Measurements from ENCODE around the gene DPY19L1.

The DPY19L1 gene

GRCh38 chr7:34904987-34905386 is 132.3 kb downstream of the DPY19L1 start:
- TF ChIP-seq TAF1 (IDR thresholded peaks at IDR 0.05; ENCODE audit: borderline replicate concordance, insufficient read depth, low read length) (no peak), REST (IDR thresholded peaks at IDR 0.05; ENCODE audit: insufficient read depth in 1 of 2, low read depth in 2 of 2, low read length in 2 of 2) (no peak), SIN3A (IDR thresholded peaks at IDR 0.05; ENCODE audit: borderline replicate concordance, insufficient read depth, low read length) (no peak), POLR2AphosphoS5 (IDR thresholded peaks at IDR 0.05; ENCODE audit: low read depth, low read length) (no peak), FOXP2 (optimal IDR thresholded peaks at IDR 0.05; ENCODE audit: borderline replicate concordance, extremely low read depth, extremely low read length, insufficient read depth) (no peak)

- TF ChIP-seq POLR2AphosphoS5 (IDR thresholded peaks at IDR 0.05; ENCODE audit: low read depth, low read length), result no peak
- TF ChIP-seq TAF1 (IDR thresholded peaks at IDR 0.05; ENCODE audit: borderline replicate concordance, insufficient read depth, low read length), result no peak
- TF ChIP-seq SIN3A (IDR thresholded peaks at IDR 0.05; ENCODE audit: borderline replicate concordance, insufficient read depth, low read length), result no peak
- TF ChIP-seq REST (IDR thresholded peaks at IDR 0.05; ENCODE audit: insufficient read depth in 1 of 2, low read depth in 2 of 2, low read length in 2 of 2), result no peak
- no peak for TF ChIP-seq FOXP2 (optimal IDR thresholded peaks at IDR 0.05; ENCODE audit: borderline replicate concordance, extremely low read depth, extremely low read length, insufficient read depth)
Observed at GRCh38 chr7:34902182-34902581, 135.1 kb downstream of the DPY19L1 start.

- TF ChIP-seq TAF1 (IDR thresholded peaks at IDR 0.05; ENCODE audit: borderline replicate concordance, insufficient read depth, low read length) (no peak), REST (IDR thresholded peaks at IDR 0.05; ENCODE audit: insufficient read depth in 1 of 2, low read depth in 2 of 2, low read length in 2 of 2) (no peak), FOXP2 (optimal IDR thresholded peaks at IDR 0.05; ENCODE audit: borderline replicate concordance, extremely low read depth, extremely low read length, insufficient read depth) (no peak), POLR2AphosphoS5 (IDR thresholded peaks at IDR 0.05; ENCODE audit: low read depth, low read length) (no peak), SIN3A (IDR thresholded peaks at IDR 0.05; ENCODE audit: borderline replicate concordance, insufficient read depth, low read length) (no peak)
Observed at GRCh38 chr7:34900891-34901513, 136.3 kb downstream of the DPY19L1 start.

GRCh38 chr7:34895202-34895601 is 142.1 kb downstream of the DPY19L1 start:
- TF ChIP-seq POLR2AphosphoS5 (IDR thresholded peaks at IDR 0.05; ENCODE audit: low read depth, low read length) (no peak), REST (IDR thresholded peaks at IDR 0.05; ENCODE audit: insufficient read depth in 1 of 2, low read depth in 2 of 2, low read length in 2 of 2) (no peak), SIN3A (IDR thresholded peaks at IDR 0.05; ENCODE audit: borderline replicate concordance, insufficient read depth, low read length) (no peak), FOXP2 (optimal IDR thresholded peaks at IDR 0.05; ENCODE audit: borderline replicate concordance, extremely low read depth, extremely low read length, insufficient read depth) (no peak), TAF1 (IDR thresholded peaks at IDR 0.05; ENCODE audit: borderline replicate concordance, insufficient read depth, low read length) (no peak)
